Activated naive CD4-positive, alpha-beta T cell treated with anti-CD3 and anti-CD28 coated beads, Interleukin-2, amount 50 U/mL, for 72 hours (primary cell): Measurements from ENCODE around the gene VGLL4. TPM values are rescaled to one million over a fixed set of nuclear protein-coding genes. Genes with fewer than 3 reads are reported as not detected.
"Not testable (repeated sequence)": the region's sequence is repeated elsewhere in the genome, so short reads cannot be mapped to it uniquely, and the experiment has no call there.

ENCODE experiments used
- ATAC-seq, 2 donors: fragments of 150-1000 bp; cut with Tn5 transposase; 2 replicates each; pipeline ENCODE4 v1.10.0; 2021; ENCODE audit warnings: mild to moderate bottlenecking in 2 of 2, moderate library complexity in 2 of 2
- DNase-seq, 2 donors: peaks; one replicate each; pipeline ENCODE4 v3.0.0; 2021 to 2022; ENCODE audit warnings: low spot score in 2 of 2
- H3K27ac Mint-ChIP-seq, 2 donors: one replicate each; pipeline ENCODE4 v1.8.0; 2022; ENCODE audit warnings: mild to moderate bottlenecking in 2 of 2, mixed read lengths in 2 of 2
- H3K36me3 Mint-ChIP-seq, 2 donors: one replicate each; pipeline ENCODE4 v1.8.0; 2022; ENCODE audit warnings: mixed read lengths in 2 of 2
- H3K9me3 Mint-ChIP-seq, 2 donors: one replicate each; pipeline ENCODE4 v1.8.0; 2022; ENCODE audit warnings: mixed read lengths in 2 of 2
- total RNA-seq, 2 donors: library from RNA; stranded (reverse); gene quantifications; one replicate each; pipeline ENCODE4 v1.2.3, GENCODE V29; 2022

Gene VGLL4, protein sequence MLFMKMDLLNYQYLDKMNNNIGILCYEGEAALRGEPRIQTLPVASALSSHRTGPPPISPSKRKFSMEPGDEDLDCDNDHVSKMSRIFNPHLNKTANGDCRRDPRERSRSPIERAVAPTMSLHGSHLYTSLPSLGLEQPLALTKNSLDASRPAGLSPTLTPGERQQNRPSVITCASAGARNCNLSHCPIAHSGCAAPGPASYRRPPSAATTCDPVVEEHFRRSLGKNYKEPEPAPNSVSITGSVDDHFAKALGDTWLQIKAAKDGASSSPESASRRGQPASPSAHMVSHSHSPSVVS
- total RNA-seq, result 10 to 100 TPM; 14.8 to 24.9 TPM

- Mint-ChIP-seq H3K36me3 (peaks cover 23 to 34% of the 10 kb centered on the region in 2 donors), H3K27ac (peak within 1 kb of the TSS; percentile 99), H3K9me3 (no peaks in the 10 kb centered on the region)
- DNase-seq (peak; percentile 68 to 77), ATAC-seq (peak; percentile 73 to 85)
Observed at GRCh38 chr3:11643605-11644087, at the start of gene VGLL4. TSS of gene VGLL4 (minus strand) at chr3:11643915. CDS start at chr3:11643518, 397 bp downstream.

DNA sequence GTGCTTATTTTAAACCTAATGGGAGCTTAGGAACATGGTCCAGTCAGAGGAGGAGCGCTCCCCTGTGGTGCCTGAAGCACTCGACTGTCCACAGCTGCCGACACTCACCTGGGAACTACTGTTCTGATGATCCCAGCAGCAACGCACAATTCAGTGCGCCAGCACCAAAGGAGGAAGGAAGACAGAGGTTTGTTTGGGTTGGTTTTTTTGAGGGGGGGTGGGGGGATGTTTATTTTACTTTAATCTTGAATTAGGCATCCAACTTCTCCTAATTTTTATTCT is 48.8 kb upstream of the VGLL4 start:
- peak overlapping the region in 1 of 2 donors; percentile 60 for H3K27ac Mint-ChIP-seq
- no peak for DNase-seq
- H3K36me3 Mint-ChIP-seq, result no peaks in the 10 kb centered on the region
- H3K9me3 Mint-ChIP-seq, result no peaks in the 10 kb centered on the region
- no peak for ATAC-seq

DNA sequence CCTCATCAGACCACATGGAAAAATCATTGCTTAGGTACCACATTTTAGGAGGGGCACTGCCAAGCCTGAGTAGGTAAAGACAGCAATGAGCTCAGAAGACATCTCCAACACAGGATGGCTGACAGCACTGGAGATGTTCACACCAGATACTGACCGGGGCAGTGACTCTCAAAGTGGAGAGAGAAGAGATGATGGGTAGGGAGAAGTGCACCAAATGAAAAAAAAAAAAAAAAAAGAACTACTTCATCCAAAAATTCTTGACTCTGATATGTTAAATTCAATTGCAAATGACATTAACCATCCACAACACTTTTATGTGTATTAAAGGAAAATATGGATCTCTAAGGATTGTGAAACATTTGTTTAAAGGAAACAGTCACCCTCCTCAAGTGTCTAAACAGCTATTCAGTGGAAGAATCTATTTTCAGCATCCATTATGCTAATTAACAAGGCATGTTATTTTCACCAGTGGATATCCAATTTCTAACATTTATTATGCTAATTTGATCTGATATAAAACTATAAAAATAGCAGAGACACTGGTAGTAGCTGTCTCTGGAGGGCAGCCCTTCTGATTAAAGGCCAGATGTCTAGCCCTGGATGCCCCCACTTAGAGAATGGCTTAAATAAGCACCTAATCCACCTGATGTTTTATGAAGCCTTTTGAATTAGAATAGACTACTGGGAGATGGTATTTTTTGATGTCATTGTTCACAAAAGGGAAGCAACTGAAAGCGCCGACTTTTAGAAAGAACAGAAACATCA is 48.2 kb upstream of the VGLL4 start:
- DNase-seq (no peak), ATAC-seq (no peak)
- peak overlapping the region in 1 of 2 donors; percentile 60 for H3K27ac Mint-ChIP-seq
- no peaks in the 10 kb centered on the region for H3K36me3 Mint-ChIP-seq
- no peaks in the 10 kb centered on the region for H3K9me3 Mint-ChIP-seq

DNA sequence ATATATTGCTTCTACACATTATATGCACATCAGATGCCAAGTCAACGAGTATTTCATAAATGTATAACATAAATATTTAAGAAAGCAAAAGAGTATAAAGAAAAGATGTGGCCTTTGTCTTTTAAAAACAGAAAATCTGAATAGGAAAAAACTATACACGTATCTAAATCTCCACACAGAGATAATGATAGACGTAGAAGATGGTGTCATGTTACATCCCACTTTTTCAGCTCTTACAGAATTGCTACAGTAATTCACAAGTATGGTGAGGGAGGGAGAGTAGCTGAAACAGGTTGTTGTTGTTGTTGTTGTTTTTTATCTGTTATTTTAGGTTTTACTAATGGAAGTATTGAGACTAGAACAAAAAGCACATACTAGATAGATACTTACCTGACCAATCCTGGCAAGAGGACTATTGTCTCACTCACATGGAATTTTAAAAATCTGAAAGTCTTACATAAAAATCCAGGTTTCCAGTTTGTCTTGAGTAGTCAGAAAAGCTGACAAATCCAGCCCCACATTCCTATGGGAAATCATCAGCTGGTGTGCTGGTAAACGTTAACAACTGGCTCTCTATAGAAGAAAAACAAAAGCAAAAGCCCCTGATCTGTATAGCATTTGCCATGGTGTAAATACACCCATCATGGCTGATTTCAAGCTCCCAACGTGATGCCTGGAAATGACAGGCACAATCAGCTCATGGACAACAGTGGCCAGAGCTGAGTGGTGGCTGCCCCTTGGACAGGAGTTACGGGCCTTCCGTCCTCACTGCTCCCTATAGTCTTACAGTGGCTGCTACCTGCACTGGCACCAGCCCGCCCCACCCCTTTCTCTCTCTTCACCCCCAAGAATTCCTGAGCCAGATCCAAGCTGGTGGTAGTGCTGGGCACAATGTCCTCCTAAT is 47.4 kb upstream of the VGLL4 start:
- H3K27ac Mint-ChIP-seq, result no peak overlapping the region
- DNase-seq (no peak), ATAC-seq (no peak)
- no peaks in the 10 kb centered on the region for H3K9me3 Mint-ChIP-seq
- H3K36me3 Mint-ChIP-seq, result no peaks in the 10 kb centered on the region

DNA sequence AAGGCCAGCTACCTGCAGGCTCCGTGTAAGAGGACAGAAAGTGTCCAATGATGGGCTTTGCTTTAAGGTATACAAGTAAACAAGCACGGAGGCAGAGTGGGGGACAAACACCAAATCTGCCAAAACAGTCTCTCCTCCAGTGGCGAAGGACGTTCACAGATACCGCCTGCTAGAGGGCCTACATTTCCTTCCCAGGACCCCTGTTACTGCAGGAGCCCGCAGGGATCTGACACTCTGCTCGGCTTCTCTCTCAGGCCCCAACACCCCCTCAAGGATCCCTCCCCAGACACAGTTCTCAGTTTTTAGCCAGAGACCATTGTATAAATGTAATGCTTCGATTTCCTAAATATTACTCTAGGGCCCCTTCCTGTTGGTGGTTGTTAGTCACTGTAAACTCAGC is 46.0 kb upstream of the VGLL4 start:
- no peak overlapping the region for H3K27ac Mint-ChIP-seq

DNA sequence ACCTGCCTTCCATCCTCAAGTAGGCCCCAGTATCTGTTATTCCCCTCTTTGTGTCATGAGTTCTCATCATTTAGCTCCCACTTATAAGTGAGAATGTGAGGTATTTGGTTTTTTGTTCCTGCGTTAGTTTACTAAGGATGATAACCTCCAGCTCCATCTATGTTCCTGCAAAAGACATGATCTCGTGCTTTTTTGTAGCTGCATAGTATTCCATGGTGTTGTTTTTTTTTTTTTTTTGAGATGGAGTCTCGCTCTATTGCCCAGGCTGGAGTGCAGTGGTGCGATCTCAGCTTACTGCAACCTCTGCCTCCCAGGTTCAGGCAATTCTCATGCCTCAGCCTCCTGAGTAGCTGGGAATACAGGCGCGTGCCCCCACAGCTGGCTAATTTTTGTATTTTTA is 41.3 kb upstream of the VGLL4 start:
- H3K36me3 Mint-ChIP-seq, DNase-seq, H3K9me3 Mint-ChIP-seq, H3K27ac Mint-ChIP-seq, ATAC-seq: not testable (repeated sequence)

More for the DNA sequence above, 46.0 kb upstream of the VGLL4 start:
- DNase-seq (no peak), ATAC-seq (no peak)
- H3K36me3 Mint-ChIP-seq, result no peaks in the 10 kb centered on the region
- no peaks in the 10 kb centered on the region for H3K9me3 Mint-ChIP-seq

GRCh38 chr3:11680509-11680908 is 36.8 kb upstream of the VGLL4 start:
- DNase-seq (no peak), ATAC-seq (no peak)
- Mint-ChIP-seq H3K9me3 (no peaks in the 10 kb centered on the region), H3K27ac (no peak overlapping the region), H3K36me3 (no peaks in the 10 kb centered on the region)

DNA sequence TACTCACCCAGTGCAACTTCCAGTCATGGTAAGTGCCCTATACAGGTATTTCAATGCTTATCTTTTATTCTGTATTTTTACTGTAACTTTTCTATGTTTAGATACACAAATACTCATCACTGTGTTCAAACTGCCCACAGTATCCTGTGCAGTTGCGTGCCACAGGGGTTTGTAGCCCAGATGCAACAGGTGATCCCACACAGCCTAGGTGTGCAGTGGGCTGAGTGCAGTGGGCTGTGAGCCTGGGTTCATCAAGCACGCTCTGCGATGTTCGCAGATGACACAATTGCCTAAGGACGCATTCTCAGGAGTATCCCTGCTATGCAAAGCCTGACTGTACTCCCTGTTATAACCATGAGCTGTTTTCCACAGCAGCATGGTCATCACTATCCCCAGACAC is 36.2 kb upstream of the VGLL4 start:
- H3K9me3 Mint-ChIP-seq, result no peaks in the 10 kb centered on the region
- ATAC-seq (no peak), DNase-seq (no peak)
- H3K36me3 Mint-ChIP-seq, result no peaks in the 10 kb centered on the region
- H3K27ac Mint-ChIP-seq, result no peak overlapping the region

DNA sequence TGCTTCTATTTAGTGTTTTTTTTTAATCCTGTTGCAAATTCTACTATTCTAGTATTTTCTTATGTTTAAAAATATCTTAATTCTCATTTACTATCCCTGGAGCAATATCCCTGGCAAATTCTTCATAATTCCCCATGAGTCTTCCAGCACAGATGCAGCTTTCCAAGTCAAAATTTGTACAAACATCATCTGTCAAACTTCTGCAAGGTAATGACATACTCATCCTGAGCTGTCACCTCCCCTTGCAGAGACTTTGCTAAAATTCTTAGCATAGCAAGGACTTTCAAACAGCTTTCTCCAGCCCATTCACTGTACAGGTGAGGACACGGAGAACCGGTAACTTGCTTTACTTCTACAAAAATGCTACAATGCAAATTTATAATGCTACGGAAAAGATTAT is 28.6 kb upstream of the VGLL4 start:
- Mint-ChIP-seq H3K36me3 (no peaks in the 10 kb centered on the region), H3K9me3 (no peaks in the 10 kb centered on the region), H3K27ac (no peak overlapping the region)
- ATAC-seq (no peak), DNase-seq (no peak)

GRCh38 chr3:11671648-11672100 is 28.0 kb upstream of the VGLL4 start:
- no peaks in the 10 kb centered on the region for H3K9me3 Mint-ChIP-seq
- no peaks in the 10 kb centered on the region for H3K36me3 Mint-ChIP-seq
- ATAC-seq, result no peak
- no peak for DNase-seq
- H3K27ac Mint-ChIP-seq, result no peak overlapping the region

DNA sequence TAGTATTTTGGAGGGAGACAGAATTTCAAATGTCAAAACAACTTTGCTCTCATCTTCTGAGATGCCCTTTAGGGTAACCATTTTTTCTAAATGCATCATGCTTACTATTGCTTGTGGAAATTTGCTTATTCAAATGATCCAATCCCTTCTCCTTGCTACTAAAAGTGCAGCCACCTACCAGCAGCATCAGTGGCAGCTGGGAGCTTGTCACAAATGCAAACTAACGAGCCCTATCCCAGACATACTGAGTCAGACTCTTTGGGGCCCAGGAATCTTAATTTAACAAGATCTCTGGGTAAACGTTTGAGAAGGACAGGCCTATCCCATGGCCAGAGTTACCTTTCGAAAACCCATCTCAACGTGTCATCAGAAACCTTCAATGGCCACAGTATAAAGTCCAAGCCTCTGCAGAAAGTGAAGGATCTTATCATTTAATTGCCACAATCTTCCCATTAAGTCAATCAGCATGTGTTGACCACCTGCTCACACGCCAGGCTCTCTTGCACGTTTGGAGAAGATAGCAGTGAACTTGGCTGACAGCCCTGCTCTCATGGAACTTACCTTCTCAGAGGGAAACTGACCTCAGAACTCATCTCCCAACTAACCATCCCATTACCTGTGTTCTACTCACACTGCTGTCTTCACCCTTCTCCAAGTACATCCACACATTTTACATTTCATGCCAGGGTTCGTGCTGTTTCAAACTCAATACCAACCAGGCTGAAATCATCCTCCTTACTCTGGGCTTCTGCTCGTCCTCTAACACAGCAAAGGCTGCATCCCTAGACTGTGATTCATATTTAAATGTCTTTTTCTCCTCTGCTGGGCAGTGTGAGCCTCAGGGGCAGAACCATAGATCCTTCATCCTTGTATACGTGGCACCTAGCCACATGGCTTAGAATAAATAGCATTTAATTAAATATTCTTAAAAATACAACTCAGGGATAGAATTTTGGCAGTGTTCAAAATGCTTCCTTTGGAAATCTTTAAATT is 24.8 kb upstream of the VGLL4 start:
- H3K27ac Mint-ChIP-seq, result no peak overlapping the region
- ATAC-seq (no peak), DNase-seq (no peak)
- no peaks in the 10 kb centered on the region for H3K9me3 Mint-ChIP-seq
- no peaks in the 10 kb centered on the region for H3K36me3 Mint-ChIP-seq

GRCh38 chr3:11665331-11665730 is 21.6 kb upstream of the VGLL4 start:
- Mint-ChIP-seq H3K27ac (no peak overlapping the region), H3K36me3 (no peaks in the 10 kb centered on the region), H3K9me3 (no peaks in the 10 kb centered on the region)
- no peak for DNase-seq
- no peak for ATAC-seq

GRCh38 chr3:11662392-11662990 is 18.8 kb upstream of the VGLL4 start:
- ATAC-seq (no peak), DNase-seq (no peak)
- Mint-ChIP-seq H3K9me3 (no peaks in the 10 kb centered on the region), H3K27ac (no peak overlapping the region), H3K36me3 (no peaks in the 10 kb centered on the region)

DNA sequence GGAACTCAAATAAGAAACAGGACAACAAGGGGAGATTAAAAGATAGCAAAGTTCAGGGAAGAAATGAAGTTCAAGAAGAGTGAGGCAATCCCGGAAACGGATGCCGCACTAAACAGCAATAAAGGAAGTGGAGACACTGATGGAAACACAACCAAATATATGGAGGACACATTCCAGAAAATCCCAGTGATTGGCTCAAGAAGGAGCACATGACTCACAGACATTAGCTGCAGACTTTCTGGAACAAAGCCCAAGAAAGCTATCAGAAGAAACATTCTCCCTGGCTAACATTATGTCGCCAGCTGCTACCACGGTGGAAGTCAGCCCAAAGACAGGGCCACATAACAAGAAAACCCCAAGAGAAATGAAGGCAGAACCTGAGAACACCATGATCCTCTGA is 18.1 kb upstream of the VGLL4 start:
- ATAC-seq (no peak), DNase-seq (no peak)
- Mint-ChIP-seq H3K36me3 (no peaks in the 10 kb centered on the region), H3K9me3 (no peaks in the 10 kb centered on the region), H3K27ac (no peak overlapping the region)

GRCh38 chr3:11661052-11661656 is 17.4 kb upstream of the VGLL4 start:
- no peaks in the 10 kb centered on the region for H3K9me3 Mint-ChIP-seq
- H3K36me3 Mint-ChIP-seq, result no peaks in the 10 kb centered on the region
- no peak overlapping the region for H3K27ac Mint-ChIP-seq
- DNase-seq (no peak), ATAC-seq (no peak)
